K562 (cell line): Measurements from ENCODE around the gene PUSL1. TPM values are rescaled to one million over a fixed set of nuclear protein-coding genes. Genes with fewer than 3 reads are reported as not detected.

ENCODE experiments used
- BRD4 ChIP-seq: fragments of 200-600 bp; sonication (generic); IDR thresholded peaks from 2 replicates; pipeline ENCODE4 v1.6.1; 2017; ENCODE audit warnings: inconsistent platforms
- CHD1 ChIP-seq: fragments of 200-600 bp; sonication (generic); IDR thresholded peaks from one replicate; pipeline ENCODE4 v1.6.1; 2012; ENCODE audit warnings: mild to moderate bottlenecking, moderate library complexity, low read length, inconsistent platforms
- E2F4 ChIP-seq: sonication (generic); formaldehyde crosslinking; IDR thresholded peaks from 2 replicates; pipeline ENCODE4 v1.8.0; 2022; ENCODE audit warnings: mild to moderate bottlenecking, low read depth, missing genetic modification reagents
- ETS2 ChIP-seq: IDR thresholded peaks from 2 replicates; pipeline ENCODE4 v1.6.1; 2016; ENCODE audit warnings: borderline replicate concordance, missing genetic modification characterization, mild to moderate bottlenecking, moderate library complexity, missing compliant biosample characterization; ENCODE audit not compliant: poor library complexity, severe bottlenecking
- HIVEP1 ChIP-seq: fragments of 250-450 bp; sonication (Bioruptor Pico); IDR thresholded peaks from 2 replicates; pipeline ENCODE4 v1.4.0; 2020; ENCODE audit warnings: mild to moderate bottlenecking
- POLR2B ChIP-seq: fragments of 450-650 bp; IDR thresholded peaks from 2 replicates; pipeline ENCODE4 v1.6.1; 2018; ENCODE audit warnings: low read depth; ENCODE audit not compliant: partially characterized antibody
- SP2 ChIP-seq: IDR thresholded peaks from 2 replicates; pipeline ENCODE4 v1.6.1; 2011; ENCODE audit warnings: mild to moderate bottlenecking, low read depth, low read length, moderate library complexity; ENCODE audit not compliant: poor library complexity, severe bottlenecking; ENCODE audit errors: extremely low read depth
- ZFPM2 ChIP-seq: fragments of 250-450 bp; sonication (Bioruptor Pico); IDR thresholded peaks from 2 replicates; pipeline ENCODE4 v1.5.1; 2022; ENCODE audit warnings: mild to moderate bottlenecking
- polyA plus RNA-seq, 8 experiments: library from polyadenylated mRNA; depleted of rRNA in 4 of 8; stranded (reverse) in 5 of 8; unstranded in 3 of 8; fragments of >200 nt; fragmentation: Nextera tagmentation in 2 of 8; fragmentation: Illumina TruSeq in 1 of 8; extraction: Ambion mirVana in 2 of 8; extraction: Trizol in 1 of 8; gene quantifications; 2 replicates each; pipeline versions ENCODE4 v1.2.1 to v1.2.3, GENCODE V29; 2011 to 2014; ENCODE audit warnings: inconsistent platforms in 1 of 8, missing spikeins in 1 of 8
- total RNA-seq, 7 experiments: library from RNA; depleted of rRNA in 6 of 7; stranded (reverse); fragments of >200 nt in 6 of 7; fragmentation: Illumina TruSeq in 2 of 7; extraction: Trizol in 2 of 7; gene quantifications; 2 replicates each; pipeline versions ENCODE4 v1.2.1 to v1.2.3, GENCODE V29; 2011 to 2021; ENCODE audit warnings: low replicate concordance in 1 of 7
- TF ChIP-seq, protein P1 (sequence below), 2 experiments: fragments of 450-650 bp in 1 of 2; sonication (generic) in 1 of 2; formaldehyde crosslinking in 1 of 2; IDR thresholded peaks; 2 replicates each; pipeline versions ENCODE4 v1.7.1 to v1.9.0; 2016 to 2022; ENCODE audit warnings: inconsistent platforms in 1 of 2, mild to moderate bottlenecking in 1 of 2, missing genetic modification reagents in 1 of 2
- TF ChIP-seq, protein P2 (sequence below): sonication (generic); formaldehyde crosslinking; IDR thresholded peaks from 2 replicates; pipeline ENCODE4 v1.8.1; 2023; ENCODE audit warnings: missing genetic modification reagents, mild to moderate bottlenecking, borderline replicate concordance

PUSL1 gene
- total and polyA plus RNA-seq, 9 of the 15 experiments (the other 6 are each of a cell fraction or from before 2014, with no cell fraction given) = 0.62 to 86.9 (median 13.6) TPM

DNA sequence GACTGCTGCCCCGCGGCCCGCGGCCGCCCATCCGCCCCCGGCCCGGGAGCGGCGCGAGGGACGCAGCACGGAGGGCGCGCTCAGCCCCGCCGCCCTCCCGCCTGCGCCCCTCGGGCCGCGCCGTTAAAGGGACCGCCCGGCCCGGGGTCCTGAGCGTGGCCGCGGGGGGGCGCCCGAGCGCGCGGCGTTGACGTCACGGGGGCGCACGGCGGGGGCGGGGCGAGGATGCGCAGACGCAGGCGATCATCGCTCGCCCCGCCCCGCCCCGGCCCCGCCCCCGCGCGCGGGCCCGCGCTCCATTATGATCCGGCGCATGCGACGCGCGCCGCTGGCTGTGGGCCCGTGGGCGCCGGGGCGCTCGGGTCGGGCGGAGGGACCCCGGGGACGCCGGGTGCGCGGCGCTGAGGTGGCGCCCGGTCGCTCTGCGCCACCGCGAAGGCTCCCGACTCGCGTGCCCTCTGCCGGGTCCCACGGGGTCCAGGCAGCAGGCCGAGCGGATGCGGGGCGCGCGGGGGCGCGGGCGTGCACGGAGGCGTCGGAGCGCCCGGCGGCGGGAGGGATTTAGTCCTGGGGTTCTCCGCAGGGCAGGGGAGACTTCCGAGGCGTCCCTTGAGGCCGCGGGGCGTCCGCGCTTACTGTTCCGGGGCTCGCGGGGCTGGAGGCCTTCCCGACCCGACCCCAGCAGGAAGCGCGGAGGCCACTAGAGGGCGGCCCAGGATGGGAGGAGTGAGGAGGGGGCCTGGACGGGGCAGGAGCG lies 41.0 kb downstream of the PUSL1 start, which contains the start of gene DVL1 (continued):
- TF ChIP-seq, protein P1, sequence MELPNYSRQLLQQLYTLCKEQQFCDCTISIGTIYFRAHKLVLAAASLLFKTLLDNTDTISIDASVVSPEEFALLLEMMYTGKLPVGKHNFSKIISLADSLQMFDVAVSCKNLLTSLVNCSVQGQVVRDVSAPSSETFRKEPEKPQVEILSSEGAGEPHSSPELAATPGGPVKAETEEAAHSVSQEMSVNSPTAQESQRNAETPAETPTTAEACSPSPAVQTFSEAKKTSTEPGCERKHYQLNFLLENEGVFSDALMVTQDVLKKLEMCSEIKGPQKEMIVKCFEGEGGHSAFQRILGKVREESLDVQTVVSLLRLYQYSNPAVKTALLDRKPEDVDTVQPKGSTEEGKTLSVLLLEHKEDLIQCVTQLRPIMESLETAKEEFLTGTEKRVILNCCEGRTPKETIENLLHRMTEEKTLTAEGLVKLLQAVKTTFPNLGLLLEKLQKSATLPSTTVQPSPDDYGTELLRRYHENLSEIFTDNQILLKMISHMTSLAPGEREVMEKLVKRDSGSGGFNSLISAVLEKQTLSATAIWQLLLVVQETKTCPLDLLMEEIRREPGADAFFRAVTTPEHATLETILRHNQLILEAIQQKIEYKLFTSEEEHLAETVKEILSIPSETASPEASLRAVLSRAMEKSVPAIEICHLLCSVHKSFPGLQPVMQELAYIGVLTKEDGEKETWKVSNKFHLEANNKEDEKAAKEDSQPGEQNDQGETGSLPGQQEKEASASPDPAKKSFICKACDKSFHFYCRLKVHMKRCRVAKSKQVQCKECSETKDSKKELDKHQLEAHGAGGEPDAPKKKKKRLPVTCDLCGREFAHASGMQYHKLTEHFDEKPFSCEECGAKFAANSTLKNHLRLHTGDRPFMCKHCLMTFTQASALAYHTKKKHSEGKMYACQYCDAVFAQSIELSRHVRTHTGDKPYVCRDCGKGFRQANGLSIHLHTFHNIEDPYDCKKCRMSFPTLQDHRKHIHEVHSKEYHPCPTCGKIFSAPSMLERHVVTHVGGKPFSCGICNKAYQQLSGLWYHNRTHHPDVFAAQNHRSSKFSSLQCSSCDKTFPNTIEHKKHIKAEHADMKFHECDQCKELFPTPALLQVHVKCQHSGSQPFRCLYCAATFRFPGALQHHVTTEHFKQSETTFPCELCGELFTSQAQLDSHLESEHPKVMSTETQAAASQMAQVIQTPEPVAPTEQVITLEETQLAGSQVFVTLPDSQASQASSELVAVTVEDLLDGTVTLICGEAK (IDR thresholded peaks at IDR 0.05) = peak; percentile 16; the same call in 1 of the 2 replicates
- TF ChIP-seq, protein P1 (CRISPR knock-in tag; IDR thresholded peaks at IDR 0.05) = no peak
- TF ChIP-seq BRD4 (no peak), ZFPM2 (CRISPR knock-in tag) (peak; percentile 65; the same call in 1 of the 2 replicates), E2F4 (CRISPR knock-in tag) (no peak), SP2 (no peak), CHD1 (no peak), ETS2 (no peak), HIVEP1 (no peak), POLR2B (no peak)
- TF ChIP-seq, protein P2, sequence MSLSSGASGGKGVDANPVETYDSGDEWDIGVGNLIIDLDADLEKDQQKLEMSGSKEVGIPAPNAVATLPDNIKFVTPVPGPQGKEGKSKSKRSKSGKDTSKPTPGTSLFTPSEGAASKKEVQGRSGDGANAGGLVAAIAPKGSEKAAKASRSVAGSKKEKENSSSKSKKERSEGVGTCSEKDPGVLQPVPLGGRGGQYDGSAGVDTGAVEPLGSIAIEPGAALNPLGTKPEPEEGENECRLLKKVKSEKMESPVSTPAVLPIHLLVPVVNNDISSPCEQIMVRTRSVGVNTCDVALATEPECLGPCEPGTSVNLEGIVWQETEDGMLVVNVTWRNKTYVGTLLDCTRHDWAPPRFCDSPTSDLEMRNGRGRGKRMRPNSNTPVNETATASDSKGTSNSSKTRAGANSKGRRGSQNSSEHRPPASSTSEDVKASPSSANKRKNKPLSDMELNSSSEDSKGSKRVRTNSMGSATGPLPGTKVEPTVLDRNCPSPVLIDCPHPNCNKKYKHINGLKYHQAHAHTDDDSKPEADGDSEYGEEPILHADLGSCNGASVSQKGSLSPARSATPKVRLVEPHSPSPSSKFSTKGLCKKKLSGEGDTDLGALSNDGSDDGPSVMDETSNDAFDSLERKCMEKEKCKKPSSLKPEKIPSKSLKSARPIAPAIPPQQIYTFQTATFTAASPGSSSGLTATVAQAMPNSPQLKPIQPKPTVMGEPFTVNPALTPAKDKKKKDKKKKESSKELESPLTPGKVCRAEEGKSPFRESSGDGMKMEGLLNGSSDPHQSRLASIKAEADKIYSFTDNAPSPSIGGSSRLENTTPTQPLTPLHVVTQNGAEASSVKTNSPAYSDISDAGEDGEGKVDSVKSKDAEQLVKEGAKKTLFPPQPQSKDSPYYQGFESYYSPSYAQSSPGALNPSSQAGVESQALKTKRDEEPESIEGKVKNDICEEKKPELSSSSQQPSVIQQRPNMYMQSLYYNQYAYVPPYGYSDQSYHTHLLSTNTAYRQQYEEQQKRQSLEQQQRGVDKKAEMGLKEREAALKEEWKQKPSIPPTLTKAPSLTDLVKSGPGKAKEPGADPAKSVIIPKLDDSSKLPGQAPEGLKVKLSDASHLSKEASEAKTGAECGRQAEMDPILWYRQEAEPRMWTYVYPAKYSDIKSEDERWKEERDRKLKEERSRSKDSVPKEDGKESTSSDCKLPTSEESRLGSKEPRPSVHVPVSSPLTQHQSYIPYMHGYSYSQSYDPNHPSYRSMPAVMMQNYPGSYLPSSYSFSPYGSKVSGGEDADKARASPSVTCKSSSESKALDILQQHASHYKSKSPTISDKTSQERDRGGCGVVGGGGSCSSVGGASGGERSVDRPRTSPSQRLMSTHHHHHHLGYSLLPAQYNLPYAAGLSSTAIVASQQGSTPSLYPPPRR (CRISPR knock-in tag) = no peak
